MV-4-11 (cell line): Measurements from ENCODE around the gene RP9.
A peak's percentile ranks its signal among the peaks of the same experiment; 100 is the strongest.

Source experiments
- DNase-seq: peaks from one replicate; lab custom pipeline; 2025; lab: John Stamatoyannopoulos, UW

RP9 gene

GRCh38 chr7:33062782-33063443, 46.3 kb downstream of the RP9 start:
- DNase-seq: peak; percentile 95

GRCh38 chr7:33062023-33062781, 47.0 kb downstream of the RP9 start, which contains the start of gene NT5C3A:
Gene NT5C3A, minus strand, starts transcription at chr7:33062776. Its CDS starts 71 bp downstream, at chr7:33062705.
- no peak for DNase-seq

GRCh38 chr7:33061282-33061937, 47.8 kb downstream of the RP9 start:
- peak; percentile 19 for DNase-seq

GRCh38 chr7:33059635-33060034, 49.6 kb downstream of the RP9 start:
- DNase-seq: no peak

GRCh38 chr7:33055158-33055557, 54.0 kb downstream of the RP9 start:
- no peak for DNase-seq

- peak; percentile 60 for DNase-seq
Measured at GRCh38 chr7:33054261-33054964, 54.8 kb downstream of the RP9 start.

- peak; percentile 16 for DNase-seq
Measured at GRCh38 chr7:33053721-33054120, 55.5 kb downstream of the RP9 start.

GRCh38 chr7:33050535-33051318, 58.5 kb downstream of the RP9 start:
- peak; percentile 59 for DNase-seq

- DNase-seq: no peak
Measured at GRCh38 chr7:33048704-33049103, 60.5 kb downstream of the RP9 start.

- no peak for DNase-seq
Measured at GRCh38 chr7:33048257-33048656, 60.9 kb downstream of the RP9 start.

GRCh38 chr7:33044986-33045385, 64.2 kb downstream of the RP9 start:
- no peak for DNase-seq
